SJCRH30 (cell line): ENCODE measurements around the gene FRMD5. TPM values are rescaled to one million over a fixed set of nuclear protein-coding genes. Genes with fewer than 3 reads are reported as not detected.

Experiments used
- DNase-seq, 2 experiments: peaks; one replicate each; pipeline ENCODE4 v3.0.0-alpha.2; 2015 to 2020
- H3K27ac ChIP-seq: fragments of 250-450 bp; sonication (Bioruptor Pico); 2 replicates; pipeline ENCODE4 v1.5.1; 2020; ENCODE audit warnings: mild to moderate bottlenecking, moderate library complexity
- H3K27me3 ChIP-seq: fragments of 250-450 bp; sonication (Bioruptor Pico); 2 replicates; pipeline ENCODE4 v1.5.1; 2020; ENCODE audit warnings: mild to moderate bottlenecking, moderate library complexity
- H3K36me3 ChIP-seq: fragments of 250-450 bp; sonication (Bioruptor Pico); 2 replicates; pipeline ENCODE4 v1.5.1; 2020; ENCODE audit warnings: mild to moderate bottlenecking, moderate library complexity
- H3K4me1 ChIP-seq: fragments of 250-450 bp; sonication (Bioruptor Pico); 2 replicates; pipeline ENCODE4 v1.5.1; 2020; ENCODE audit warnings: mild to moderate bottlenecking, moderate library complexity
- H3K4me3 ChIP-seq: fragments of 250-450 bp; sonication (Bioruptor Pico); 2 replicates; pipeline ENCODE4 v1.5.1; 2020; ENCODE audit warnings: mild to moderate bottlenecking, moderate library complexity
- H3K9me3 ChIP-seq: fragments of 250-450 bp; sonication (Bioruptor Pico); replicated peaks from 2 replicates; pipeline ENCODE4 v1.5.1; 2020; ENCODE audit warnings: mild to moderate bottlenecking, moderate library complexity
- total RNA-seq: library from RNA; depleted of rRNA; stranded (reverse); fragments of >200 nt; shearing (Covaris generic); gene quantifications from 2 replicates; pipeline ENCODE4 v1.2.3, GENCODE V29; 2014

FRMD5 gene
- total RNA-seq, 1 experiment from 2014 or later, result 0.49 TPM

DNA sequence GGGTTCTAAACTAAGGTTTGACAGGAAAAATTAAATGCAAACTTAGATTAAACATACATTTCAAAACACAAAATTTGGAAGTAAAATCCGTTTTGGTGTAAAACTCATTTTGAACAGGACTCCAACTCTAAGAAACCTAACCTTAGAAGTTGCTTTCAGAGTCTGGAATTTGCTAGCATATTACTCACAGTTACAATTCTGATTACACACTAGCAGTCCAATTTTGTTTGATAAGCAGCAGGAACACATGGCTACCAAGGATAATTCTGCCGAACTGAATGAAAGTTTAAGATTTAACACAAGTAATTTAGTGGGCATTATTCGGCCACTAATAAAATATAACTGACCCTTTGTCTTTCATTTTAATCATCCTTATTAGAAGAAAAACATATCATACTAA is 49.6 kb downstream of the FRMD5 start:
- Histone ChIP-seq H3K4me1 (peaks cover 26% of the 10 kb centered on the region), H3K27ac (no peak overlapping the region), H3K4me3 (no peak overlapping the region), H3K9me3 (no peaks in the 10 kb centered on the region), H3K36me3 (no peaks in the 10 kb centered on the region), H3K27me3 (no peaks in the 10 kb centered on the region)
- no peak for DNase-seq

DNA sequence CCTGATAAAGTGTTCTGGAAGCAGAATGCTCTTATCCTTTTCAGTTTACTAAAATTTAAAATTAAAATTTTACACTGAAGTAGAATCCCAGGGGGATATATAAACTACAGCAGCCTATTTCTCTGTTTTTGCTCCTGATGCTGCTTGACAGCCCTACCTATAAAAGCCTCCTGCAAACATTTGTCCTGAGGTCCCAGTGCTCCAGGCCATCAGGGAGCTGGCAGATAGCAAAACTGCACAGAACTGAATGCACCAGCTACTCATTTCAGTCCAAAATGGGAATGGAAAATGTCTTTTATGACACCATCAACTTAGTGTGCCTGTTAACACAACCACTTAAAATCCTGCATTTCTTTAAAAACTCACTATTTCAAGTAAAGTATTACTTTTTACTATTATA is 50.1 kb downstream of the FRMD5 start:
- DNase-seq, result no peak
- Histone ChIP-seq H3K9me3 (no peaks in the 10 kb centered on the region), H3K27ac (no peak overlapping the region), H3K4me1 (peaks cover 26% of the 10 kb centered on the region), H3K27me3 (no peaks in the 10 kb centered on the region), H3K36me3 (no peaks in the 10 kb centered on the region), H3K4me3 (no peak overlapping the region)

DNA sequence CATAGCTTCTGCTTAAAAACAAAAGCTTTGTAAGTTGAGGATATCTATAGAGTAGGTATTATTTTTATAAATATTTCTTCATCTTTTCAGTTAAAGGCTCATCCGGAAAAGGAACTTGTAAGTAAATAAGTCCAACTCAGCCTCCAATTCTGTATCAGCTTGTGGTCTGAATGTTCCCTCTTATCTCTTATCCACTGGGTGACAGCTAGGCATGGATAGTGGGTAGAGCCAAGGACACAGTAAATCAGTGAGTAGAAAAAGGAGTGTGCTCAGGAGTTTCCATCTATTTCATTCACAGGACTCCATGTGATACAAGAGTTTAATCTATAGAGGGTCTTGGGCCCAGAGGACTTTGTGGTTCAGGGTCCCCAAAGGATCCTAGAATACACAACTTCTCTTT is 50.9 kb downstream of the FRMD5 start:
- Histone ChIP-seq H3K36me3 (no peaks in the 10 kb centered on the region), H3K27me3 (no peaks in the 10 kb centered on the region), H3K4me1 (peaks cover 26% of the 10 kb centered on the region), H3K27ac (no peak overlapping the region), H3K4me3 (no peak overlapping the region), H3K9me3 (no peaks in the 10 kb centered on the region)
- no peak for DNase-seq

DNA sequence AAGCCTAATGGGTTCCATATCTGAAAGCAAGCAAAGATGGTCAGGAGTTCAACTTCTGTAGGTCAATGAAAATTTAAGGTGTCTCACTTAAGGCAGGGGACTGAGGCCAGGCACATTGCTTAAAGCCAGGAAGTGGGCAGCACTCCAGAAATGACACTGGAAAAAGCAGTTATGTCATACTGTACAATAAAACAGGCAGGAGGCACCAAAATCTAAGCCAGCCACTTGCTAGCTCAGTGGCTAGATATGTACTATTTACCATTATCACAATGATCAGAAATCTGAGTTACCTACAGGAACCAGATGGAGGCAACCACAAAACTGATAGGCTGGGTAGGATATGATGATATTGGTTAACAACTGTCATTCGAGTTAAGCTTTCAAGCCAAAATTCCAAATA is 57.3 kb downstream of the FRMD5 start:
- H3K4me3 ChIP-seq, result no peak overlapping the region
- H3K4me1 ChIP-seq, result no peaks in the 10 kb centered on the region
- H3K9me3 ChIP-seq, result no peaks in the 10 kb centered on the region
- peak in 1 of 2 experiments; percentile 12 for DNase-seq
- no peaks in the 10 kb centered on the region for H3K27me3 ChIP-seq
- H3K36me3 ChIP-seq, result no peaks in the 10 kb centered on the region
- H3K27ac ChIP-seq, result no peak overlapping the region

DNA sequence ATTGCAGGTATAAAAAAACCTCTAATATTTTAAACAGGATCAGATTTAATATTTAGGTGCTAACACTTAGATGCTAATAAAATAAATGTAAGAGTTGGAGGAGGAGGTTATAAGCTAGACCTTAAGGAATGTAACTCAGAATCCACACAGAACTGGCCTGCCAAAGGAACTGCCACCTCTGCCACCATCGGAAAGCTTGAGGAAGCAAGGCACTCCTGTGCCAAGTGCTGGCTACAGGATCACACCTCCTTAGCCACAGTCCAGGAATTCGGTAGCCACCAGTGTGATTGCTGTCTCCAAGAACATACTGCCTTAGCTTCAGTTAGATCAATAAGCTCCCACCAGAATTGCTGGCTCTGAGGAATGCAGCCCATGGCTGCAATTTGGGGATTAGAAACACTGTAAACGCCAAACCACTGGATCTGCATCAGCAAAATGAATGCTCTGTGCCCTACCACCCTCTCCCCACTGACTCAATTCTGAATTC is 58.0 kb downstream of the FRMD5 start:
- H3K4me3 ChIP-seq, result no peak overlapping the region
- no peaks in the 10 kb centered on the region for H3K27me3 ChIP-seq
- H3K9me3 ChIP-seq, result no peaks in the 10 kb centered on the region
- DNase-seq, result no peak
- no peaks in the 10 kb centered on the region for H3K4me1 ChIP-seq
- H3K27ac ChIP-seq, result no peak overlapping the region
- no peaks in the 10 kb centered on the region for H3K36me3 ChIP-seq

DNA sequence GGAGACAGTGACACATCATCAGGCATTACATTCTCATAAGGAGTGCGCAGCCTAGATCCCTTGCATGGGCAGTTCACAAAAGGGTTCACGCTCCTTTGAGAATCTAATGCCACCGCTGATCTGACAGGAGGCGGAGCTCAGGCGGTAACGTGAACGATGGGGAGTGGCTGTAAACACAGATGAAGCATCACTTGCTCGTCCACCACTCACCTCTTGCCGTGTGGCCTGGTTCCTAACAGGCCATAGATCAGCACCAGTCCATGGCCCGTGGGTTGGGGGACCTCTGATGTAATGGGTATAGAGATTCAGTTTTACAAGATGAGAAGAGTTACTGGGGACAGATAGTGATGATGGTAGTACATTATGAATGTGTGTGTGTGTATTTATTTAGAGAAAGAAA is 63.0 kb downstream of the FRMD5 start:
- Histone ChIP-seq H3K4me3 (no peak overlapping the region), H3K27ac (no peak overlapping the region), H3K27me3 (no peaks in the 10 kb centered on the region; the same call in 1 of the 2 replicates), H3K9me3 (no peaks in the 10 kb centered on the region), H3K36me3 (no peaks in the 10 kb centered on the region), H3K4me1 (no peaks in the 10 kb centered on the region)
- DNase-seq, result no peak

DNA sequence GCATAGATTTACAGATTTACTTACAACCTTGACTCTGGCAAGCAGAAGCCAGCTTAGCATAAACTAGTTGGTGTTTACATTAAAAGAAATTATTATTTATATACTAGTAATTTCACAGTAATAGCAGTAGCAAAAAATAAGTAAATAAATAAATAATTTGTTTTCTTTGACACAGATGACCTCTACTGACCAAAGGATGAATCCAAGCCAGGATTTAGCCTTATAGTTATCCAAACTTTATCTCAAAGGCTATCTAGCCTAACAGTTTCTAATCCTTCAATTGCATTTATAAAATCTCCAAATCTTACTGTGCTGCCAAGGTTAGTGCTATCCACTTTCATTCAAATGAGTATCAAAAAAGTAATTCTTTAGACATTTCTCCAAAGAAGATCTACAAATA is 64.3 kb downstream of the FRMD5 start:
- Histone ChIP-seq H3K27me3 (no peaks in the 10 kb centered on the region; the same call in 1 of the 2 replicates), H3K36me3 (no peaks in the 10 kb centered on the region), H3K4me3 (no peak overlapping the region), H3K9me3 (no peaks in the 10 kb centered on the region), H3K4me1 (no peaks in the 10 kb centered on the region), H3K27ac (no peak overlapping the region)
- no peak for DNase-seq

DNA sequence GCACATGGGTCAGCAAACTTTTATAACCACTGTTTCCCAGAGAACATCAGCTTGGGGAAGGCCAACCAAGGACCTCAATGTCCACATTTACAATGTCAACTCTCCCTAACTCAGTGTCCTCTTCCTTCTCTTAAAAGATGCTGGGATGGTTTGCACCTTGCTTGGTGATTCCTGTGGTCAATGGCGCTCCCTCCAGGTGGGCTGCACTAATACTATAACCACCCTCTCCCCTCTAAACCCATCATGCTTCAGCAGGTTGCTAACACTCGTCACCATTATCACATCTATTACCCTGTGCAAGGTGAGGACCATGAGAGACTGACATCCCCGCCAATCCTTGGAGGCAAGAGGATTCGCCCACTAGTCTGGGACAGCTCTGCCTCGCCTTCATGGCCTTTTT is 65.2 kb downstream of the FRMD5 start:
- DNase-seq, result no peak
- H3K9me3 ChIP-seq, result no peaks in the 10 kb centered on the region
- no peaks in the 10 kb centered on the region for H3K4me1 ChIP-seq
- H3K27me3 ChIP-seq, result no peaks in the 10 kb centered on the region; the same call in 1 of the 2 replicates
- H3K27ac ChIP-seq, result no peak overlapping the region
- no peaks in the 10 kb centered on the region for H3K36me3 ChIP-seq
- no peak overlapping the region for H3K4me3 ChIP-seq

DNA sequence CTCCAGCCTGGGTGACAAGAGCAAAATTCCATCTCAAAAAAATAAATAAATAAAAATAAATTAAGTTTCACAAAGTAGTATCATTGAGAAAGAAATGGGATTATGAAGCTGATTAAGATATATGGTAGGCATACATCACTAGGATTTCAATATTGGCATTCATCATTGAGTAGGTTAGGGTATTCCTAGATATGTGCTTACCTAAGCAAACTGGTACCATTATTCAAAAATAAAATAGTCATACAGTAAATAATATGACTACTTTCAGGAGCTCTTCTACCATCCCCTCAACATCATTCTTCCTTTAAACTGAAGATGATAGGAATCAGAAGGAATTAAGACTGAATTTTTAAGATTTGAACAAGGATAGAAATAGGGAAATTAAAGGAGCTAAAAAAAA is 66.6 kb downstream of the FRMD5 start:
- no peaks in the 10 kb centered on the region for H3K36me3 ChIP-seq
- no peak overlapping the region for H3K27ac ChIP-seq
- H3K4me1 ChIP-seq, result no peaks in the 10 kb centered on the region
- DNase-seq, result no peak
- H3K4me3 ChIP-seq, result no peak overlapping the region
- H3K27me3 ChIP-seq, result no peaks in the 10 kb centered on the region; the same call in 1 of the 2 replicates
- H3K9me3 ChIP-seq, result no peaks in the 10 kb centered on the region

DNA sequence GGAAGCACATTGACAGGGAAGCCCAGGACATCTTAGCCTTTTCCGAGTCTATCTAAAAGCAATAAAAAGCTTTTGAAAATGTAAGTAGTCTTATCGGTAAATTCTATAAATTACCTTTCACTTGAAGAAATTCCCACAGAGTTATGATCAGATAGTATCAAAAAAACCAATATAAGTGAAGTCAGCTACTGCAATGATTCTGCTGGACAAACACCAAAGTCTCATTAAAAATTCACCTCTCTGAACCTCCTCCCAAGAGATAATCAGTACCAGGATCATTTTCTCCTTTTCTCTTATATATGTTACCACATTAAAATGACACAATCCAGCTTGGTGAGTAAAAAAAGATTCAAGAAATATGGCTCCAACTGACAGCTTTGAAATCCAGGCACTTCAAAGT is 69.2 kb downstream of the FRMD5 start:
- Histone ChIP-seq H3K27ac (no peak overlapping the region), H3K27me3 (no peaks in the 10 kb centered on the region; the same call in 1 of the 2 replicates), H3K9me3 (no peaks in the 10 kb centered on the region), H3K36me3 (no peaks in the 10 kb centered on the region), H3K4me3 (no peak overlapping the region), H3K4me1 (no peaks in the 10 kb centered on the region)
- DNase-seq, result no peak

DNA sequence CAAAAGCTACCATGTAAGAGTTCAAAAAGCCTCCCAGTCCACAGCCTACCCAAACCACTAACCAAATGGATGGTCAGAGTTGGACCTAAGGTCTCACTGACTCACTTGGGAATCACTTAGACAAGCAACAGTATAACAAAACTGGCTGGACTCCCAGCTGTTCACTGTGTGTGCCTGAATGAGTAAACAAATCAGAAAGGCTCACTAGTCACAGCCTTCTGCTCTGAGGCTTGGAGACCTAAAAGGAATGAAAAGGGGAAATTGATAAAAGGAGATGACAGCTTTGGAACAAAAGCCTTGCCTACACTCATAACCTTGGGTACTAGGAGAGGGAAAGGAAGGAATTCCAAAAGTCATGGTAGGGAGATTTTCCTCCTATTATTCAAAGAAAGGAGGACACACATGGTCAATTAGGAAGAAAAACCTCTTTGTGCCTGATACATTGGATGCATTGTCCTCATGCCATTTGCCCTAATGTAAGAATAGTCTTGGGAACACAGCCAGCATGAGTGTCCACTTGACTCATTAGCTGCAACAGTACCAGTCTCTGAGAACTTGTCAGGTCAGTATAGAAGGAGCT is 92.3 kb downstream of the FRMD5 start:
- H3K4me1 ChIP-seq, result peaks cover 18% of the 10 kb centered on the region
- H3K9me3 ChIP-seq, result no peaks in the 10 kb centered on the region
- H3K36me3 ChIP-seq, result no peaks in the 10 kb centered on the region
- no peak overlapping the region for H3K4me3 ChIP-seq
- peak; percentile 45 to 72 for DNase-seq
- H3K27me3 ChIP-seq, result no peaks in the 10 kb centered on the region
- peak overlapping the region; percentile 41 for H3K27ac ChIP-seq

DNA sequence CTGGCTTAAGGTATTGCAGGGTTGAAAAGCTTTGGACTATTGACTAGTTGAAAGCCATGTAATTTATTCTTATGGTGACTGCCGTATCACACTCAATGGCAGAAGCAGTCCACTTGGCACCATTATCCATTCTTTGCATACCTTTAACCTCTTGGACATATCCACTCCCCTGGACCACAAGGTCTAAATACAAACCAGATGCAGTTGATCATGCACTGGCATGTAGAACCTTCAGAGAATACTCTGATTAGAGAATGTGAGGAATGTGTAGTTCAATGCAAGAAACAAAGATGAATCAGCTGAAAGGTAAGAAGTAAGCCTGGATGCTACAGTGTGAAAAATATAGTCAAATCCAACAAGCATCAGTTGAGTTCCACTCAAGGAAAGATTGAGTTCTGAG is 93.1 kb downstream of the FRMD5 start:
- no peak overlapping the region for H3K27ac ChIP-seq
- H3K36me3 ChIP-seq, result no peaks in the 10 kb centered on the region
- H3K4me3 ChIP-seq, result no peak overlapping the region
- no peaks in the 10 kb centered on the region for H3K27me3 ChIP-seq
- no peaks in the 10 kb centered on the region for H3K9me3 ChIP-seq
- H3K4me1 ChIP-seq, result peaks cover 18% of the 10 kb centered on the region
- no peak for DNase-seq

DNA sequence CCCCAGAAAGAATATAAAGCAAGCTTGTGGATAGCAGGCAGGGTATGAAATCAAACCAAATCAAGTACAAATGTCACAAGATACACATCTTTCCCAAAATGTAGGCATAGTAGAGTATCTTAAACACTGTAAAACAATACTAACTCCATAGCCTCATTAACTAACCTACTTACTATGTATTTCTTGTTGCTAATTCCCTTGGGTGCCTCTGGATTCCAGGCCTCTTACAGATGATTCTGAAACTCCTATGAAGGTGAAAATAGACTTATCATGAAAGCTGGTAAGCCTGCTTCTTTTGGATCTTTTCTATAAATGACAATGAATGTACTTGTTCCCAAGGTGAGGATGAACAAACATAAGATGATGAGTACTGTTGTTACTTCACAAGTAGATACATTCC is 93.8 kb downstream of the FRMD5 start:
- no peaks in the 10 kb centered on the region for H3K9me3 ChIP-seq
- H3K36me3 ChIP-seq, result no peaks in the 10 kb centered on the region
- no peaks in the 10 kb centered on the region for H3K27me3 ChIP-seq
- peaks cover 18% of the 10 kb centered on the region for H3K4me1 ChIP-seq
- no peak overlapping the region for H3K27ac ChIP-seq
- no peak for DNase-seq
- no peak overlapping the region for H3K4me3 ChIP-seq

DNA sequence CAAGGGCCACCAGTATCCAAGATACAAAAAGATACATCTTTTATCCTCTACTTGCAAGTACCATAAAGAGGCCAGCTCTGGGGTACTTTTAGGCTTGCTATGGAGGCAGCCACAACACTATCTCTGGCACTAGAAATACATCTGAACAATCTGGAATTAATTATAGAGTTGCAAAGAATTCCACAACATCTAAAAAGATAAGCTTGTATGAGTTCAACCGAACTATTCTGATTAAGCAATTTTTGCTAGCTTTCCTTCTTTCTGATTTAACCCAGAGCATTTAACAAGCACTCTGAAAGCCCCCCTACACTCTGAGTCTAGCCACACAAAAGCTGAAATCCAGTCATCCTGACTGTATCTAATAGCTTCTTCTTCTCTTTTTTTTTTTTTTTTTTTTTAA is 95.4 kb downstream of the FRMD5 start:
- no peak for DNase-seq
- no peak overlapping the region for H3K4me3 ChIP-seq
- H3K36me3 ChIP-seq, result no peaks in the 10 kb centered on the region
- H3K4me1 ChIP-seq, result peaks cover 18% of the 10 kb centered on the region
- H3K27ac ChIP-seq, result no peak overlapping the region
- no peaks in the 10 kb centered on the region for H3K9me3 ChIP-seq
- no peaks in the 10 kb centered on the region for H3K27me3 ChIP-seq

DNA sequence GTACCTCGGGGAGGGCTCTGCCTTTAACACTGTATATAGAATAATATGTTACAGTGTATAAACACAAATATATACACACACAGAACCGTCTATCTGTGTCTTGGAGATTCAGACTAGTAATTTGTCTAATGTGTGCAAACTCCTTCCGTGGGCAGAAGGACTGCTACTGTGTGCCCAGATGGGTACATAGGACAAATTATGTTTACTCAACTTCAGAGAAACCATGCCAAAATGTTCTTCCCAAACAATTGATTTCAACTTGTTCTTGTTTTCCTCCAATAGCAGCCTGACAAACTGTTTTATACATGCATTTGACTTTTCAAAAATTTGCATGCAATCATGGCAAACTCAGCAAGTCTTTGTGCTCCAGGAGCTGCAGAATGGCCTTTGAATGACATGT is 97.5 kb downstream of the FRMD5 start:
- no peaks in the 10 kb centered on the region for H3K9me3 ChIP-seq
- no peaks in the 10 kb centered on the region for H3K36me3 ChIP-seq
- no peak overlapping the region for H3K4me3 ChIP-seq
- no peak for DNase-seq
- no peak overlapping the region for H3K27ac ChIP-seq
- H3K27me3 ChIP-seq, result no peaks in the 10 kb centered on the region
- H3K4me1 ChIP-seq, result peaks cover 9% of the 10 kb centered on the region; the same call in 1 of the 2 replicates

DNA sequence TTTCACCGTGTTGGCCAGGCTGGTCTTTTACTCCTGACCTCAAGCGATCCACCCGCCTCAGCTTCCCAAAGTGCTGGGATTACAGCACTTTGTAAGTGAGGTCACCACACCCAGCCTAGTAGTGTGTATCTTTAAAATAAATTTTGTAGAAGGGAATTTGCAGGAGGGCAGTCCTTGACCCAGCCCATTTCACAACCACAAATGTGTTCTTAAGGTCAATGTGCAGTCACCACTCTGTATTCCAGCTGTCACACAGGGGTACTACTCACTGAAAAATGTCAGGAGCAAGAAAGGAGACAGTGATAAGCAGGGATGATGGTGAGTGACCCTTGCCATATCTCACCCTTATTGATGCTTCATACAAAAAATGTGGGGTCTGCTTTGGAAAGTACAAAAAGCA is 98.5 kb downstream of the FRMD5 start:
- Histone ChIP-seq H3K4me1 (no peaks in the 10 kb centered on the region), H3K27ac (no peak overlapping the region), H3K36me3 (no peaks in the 10 kb centered on the region), H3K4me3 (no peak overlapping the region), H3K27me3 (no peaks in the 10 kb centered on the region), H3K9me3 (no peaks in the 10 kb centered on the region)
- no peak for DNase-seq
